HepG2 (cell line): ENCODE measurements around the gene MYO1C. TPM values are rescaled to one million over a fixed set of nuclear protein-coding genes. Genes with fewer than 3 reads are reported as not detected.
A peak's percentile ranks its signal among the peaks of the same experiment; 100 is the strongest.

Experiments used
- ATAC-seq: fragments of 200-7000 bp; cut with Tn5 transposase; 3 replicates; pipeline ENCODE4 v1.9.1; 2020; ENCODE audit warnings: mild to moderate bottlenecking, moderate library complexity
- Bru-seq: library from RNA; stranded (reverse); fragments of 400-500 nt; gene quantifications from one replicate; lab custom pipeline; 2021; lab: Mats Ljungman, UMichigan
- BruChase-seq, 2 experiments: library from RNA; stranded (reverse); fragments of 400-500 nt; gene quantifications; one replicate each; lab custom pipeline; 2021; lab: Mats Ljungman, UMichigan
- BruUV-seq: library from RNA; stranded (reverse); fragments of 400-500 nt; replicated peaks from 2 replicates; lab custom pipeline; 2021; lab: Mats Ljungman, UMichigan
- CTCF ChIA-PET: fragments of 300-600 bp; formaldehyde crosslinking; extraction: SDS; loops from one replicate; lab custom pipeline; 2021; ENCODE audit warnings: low total read pairs, inconsistent platforms, low intra/inter-chr PET ratio; lab: Yijun Ruan, JAX
- POLR2A ChIA-PET: fragments of 350-600 bp; sonication (Branson Sonifier 250); formaldehyde crosslinking; loops from one replicate; lab custom pipeline; 2020; ENCODE audit warnings: antibody characterized with exemption, inconsistent platforms; lab: Yijun Ruan, JAX
- DNase-seq: peaks from one replicate; pipeline ENCODE4 v3.0.0-alpha.2; 2015; ENCODE audit warnings: low spot score
- FAIRE-seq: peaks from 3 replicates; lab custom pipeline; 2011; peaks lifted over from hg19 to GRCh38; lab: Jason Lieb, UNC
- H2AFZ ChIP-seq: one replicate; pipeline ENCODE4 v1.6.1; 2011; ENCODE audit warnings: low read length, inconsistent platforms
- H3K27ac ChIP-seq: fragments of 300-600 bp; 3 replicates; pipeline ENCODE4 v1.8.0; 2011; ENCODE audit warnings: mixed run types, mild to moderate bottlenecking, mixed read lengths, low read length, inconsistent platforms; ENCODE audit not compliant: insufficient read depth; ENCODE audit errors: extremely low read length
- H3K27me3 ChIP-seq, 2 experiments: fragments of 200-600 bp in 1 of 2; 2 replicates in 1 of 2; 3 replicates in 1 of 2; pipeline versions ENCODE4 v1.6.0 to v1.8.0; 2011; ENCODE audit warnings: low read length in 2 of 2, mild to moderate bottlenecking in 2 of 2, moderate library complexity in 2 of 2, inconsistent platforms in 1 of 2; ENCODE audit not compliant: insufficient read depth in 2 of 2, control insufficient read depth in 1 of 2
- H3K36me3 ChIP-seq, 2 experiments: fragments of 200-600 bp in 1 of 2; replicated peaks in 1 of 2; 2 replicates in 1 of 2; 3 replicates in 1 of 2; pipeline versions ENCODE4 v1.5.1 to v1.8.0; 2011; ENCODE audit warnings: low read length in 2 of 2, inconsistent platforms in 1 of 2; ENCODE audit not compliant: insufficient read depth in 2 of 2, control insufficient read depth in 1 of 2
- H3K4me1 ChIP-seq: 2 replicates; pipeline ENCODE4 v1.5.1; 2012; ENCODE audit warnings: low read length, inconsistent platforms; ENCODE audit not compliant: insufficient read depth
- H3K4me2 ChIP-seq: 2 replicates; pipeline ENCODE4 v1.6.0; 2011; ENCODE audit warnings: low read depth, low read length, inconsistent platforms
- H3K4me3 ChIP-seq, 3 experiments: fragments of 200-600 bp in 1 of 3; sonication (generic), shearing (Covaris generic) in 1 of 3; replicated peaks in 1 of 3; 2 replicates each; pipeline ENCODE4 v1.5.1; 2011 to 2016; ENCODE audit warnings: low read length in 3 of 3, inconsistent platforms in 2 of 3, low read depth in 2 of 3, mild to moderate bottlenecking in 2 of 3, control low read depth in 1 of 3, mixed read lengths in 1 of 3; ENCODE audit not compliant: insufficient read depth in 1 of 3
- H3K79me2 ChIP-seq: one replicate; pipeline ENCODE4 v1.6.1; 2011; ENCODE audit warnings: low read length, inconsistent platforms; ENCODE audit not compliant: insufficient read depth
- H3K9ac ChIP-seq: 2 replicates; pipeline ENCODE4 v1.6.0; 2011; ENCODE audit warnings: mild to moderate bottlenecking, low read depth, low read length, inconsistent platforms; ENCODE audit not compliant: insufficient read depth
- H3K9me3 ChIP-seq: 2 replicates; pipeline ENCODE4 v1.5.1; 2012; ENCODE audit warnings: mild to moderate bottlenecking, low read length
- H4K20me1 ChIP-seq: 2 replicates; pipeline ENCODE4 v1.6.0; 2011; ENCODE audit warnings: inconsistent platforms, mild to moderate bottlenecking, low read length, moderate library complexity; ENCODE audit not compliant: insufficient read depth
- FOXA3 ChIP-seq: IDR thresholded peaks from 2 replicates; pipeline ENCODE4 v1.6.1; 2016; ENCODE audit warnings: missing genetic modification reagents, missing compliant biosample characterization
- ZBTB38 ChIP-seq: sonication (generic); formaldehyde crosslinking; IDR thresholded peaks from 2 replicates; pipeline ENCODE4 v1.5.1; 2020; ENCODE audit warnings: mild to moderate bottlenecking, missing genetic modification reagents
- ZNF232 ChIP-seq: sonication (generic); formaldehyde crosslinking; IDR thresholded peaks from 2 replicates; pipeline ENCODE4 v1.4.0; 2020; ENCODE audit warnings: missing genetic modification reagents, borderline replicate concordance
- ZNF317 ChIP-seq: sonication (generic); formaldehyde crosslinking; IDR thresholded peaks from 2 replicates; pipeline ENCODE4 v1.5.0; 2020; ENCODE audit warnings: mild to moderate bottlenecking, missing genetic modification reagents
- ZNF709 ChIP-seq: sonication (generic); formaldehyde crosslinking; IDR thresholded peaks from 2 replicates; pipeline ENCODE4 v1.5.0; 2020; ENCODE audit warnings: mild to moderate bottlenecking, missing genetic modification reagents
- WGBS: methylation state at CpG from one replicate; pipeline ENCODE4 v1.1.6; 2017; ENCODE audit warnings: low lambda C conversion rate; 5-methylcytosine and 5-hydroxymethylcytosine counted together
- in situ Hi-C: cut with HindIII; loops from 2 replicates; pipeline ENCODE4 v1.10.0; 2017; ENCODE audit warnings: low pct_unique_long_range_greater_than_20kb; ENCODE audit not compliant: extremely low pct_ligation_motif_present
- intact Hi-C: fragments of 100-400 bp; cut with micrococcal nuclease; formaldehyde crosslinking; loops from one replicate; pipeline ENCODE4 v1.10.0; 2022; ENCODE audit not compliant: unreplicated experiment
- long read RNA-seq, 2 experiments: library from RNA in 1 of 2; library from polyadenylated mRNA in 1 of 2; stranded (forward) in 1 of 2; unstranded in 1 of 2; transcript quantifications; one replicate each; pipeline ENCODE4 v2.0.0, GENCODE V29; 2019 to 2022
- polyA minus RNA-seq, 3 experiments: library from RNA; depleted of rRNA, polyadenylated mRNA; stranded (reverse); fragments of >200 nt; gene quantifications; 2 replicates each; pipeline ENCODE4 v1.2.3, GENCODE V29; 2011; ENCODE audit warnings: low replicate concordance in 1 of 3
- polyA plus RNA-seq, 8 experiments: library from polyadenylated mRNA; depleted of rRNA in 3 of 8; stranded (reverse) in 7 of 8; unstranded in 1 of 8; fragments of >200 nt; fragmentation: Illumina TruSeq in 4 of 8; extraction: Trizol in 4 of 8; gene quantifications; 2 replicates each; pipeline versions ENCODE4 v1.2.1 to v1.2.3, GENCODE V29; 2011 to 2016; ENCODE audit warnings: low read depth in 4 of 8, missing spikeins in 1 of 8, mixed read lengths in 1 of 8; ENCODE audit not compliant: insufficient read depth in 1 of 8
- total RNA-seq, 5 experiments: library from RNA; depleted of rRNA; stranded (reverse); fragments of >200 nt; fragmentation: Illumina TruSeq; extraction: Trizol; gene quantifications; 2 replicates each; pipeline ENCODE4 v1.2.3, GENCODE V29; 2016; ENCODE audit warnings: low read depth in 1 of 5
- TF ChIP-seq, protein P1 (sequence below): sonication (generic); formaldehyde crosslinking; IDR thresholded peaks from 2 replicates; pipeline ENCODE4 v1.8.1; 2023; ENCODE audit warnings: mild to moderate bottlenecking, inconsistent platforms, moderate library complexity, missing genetic modification reagents, borderline replicate concordance
- TF ChIP-seq, protein P2 (sequence below): sonication (generic); formaldehyde crosslinking; IDR thresholded peaks from 2 replicates; pipeline ENCODE4 v1.4.0; 2020; ENCODE audit warnings: mild to moderate bottlenecking, missing genetic modification reagents

Gene MYO1C, protein sequence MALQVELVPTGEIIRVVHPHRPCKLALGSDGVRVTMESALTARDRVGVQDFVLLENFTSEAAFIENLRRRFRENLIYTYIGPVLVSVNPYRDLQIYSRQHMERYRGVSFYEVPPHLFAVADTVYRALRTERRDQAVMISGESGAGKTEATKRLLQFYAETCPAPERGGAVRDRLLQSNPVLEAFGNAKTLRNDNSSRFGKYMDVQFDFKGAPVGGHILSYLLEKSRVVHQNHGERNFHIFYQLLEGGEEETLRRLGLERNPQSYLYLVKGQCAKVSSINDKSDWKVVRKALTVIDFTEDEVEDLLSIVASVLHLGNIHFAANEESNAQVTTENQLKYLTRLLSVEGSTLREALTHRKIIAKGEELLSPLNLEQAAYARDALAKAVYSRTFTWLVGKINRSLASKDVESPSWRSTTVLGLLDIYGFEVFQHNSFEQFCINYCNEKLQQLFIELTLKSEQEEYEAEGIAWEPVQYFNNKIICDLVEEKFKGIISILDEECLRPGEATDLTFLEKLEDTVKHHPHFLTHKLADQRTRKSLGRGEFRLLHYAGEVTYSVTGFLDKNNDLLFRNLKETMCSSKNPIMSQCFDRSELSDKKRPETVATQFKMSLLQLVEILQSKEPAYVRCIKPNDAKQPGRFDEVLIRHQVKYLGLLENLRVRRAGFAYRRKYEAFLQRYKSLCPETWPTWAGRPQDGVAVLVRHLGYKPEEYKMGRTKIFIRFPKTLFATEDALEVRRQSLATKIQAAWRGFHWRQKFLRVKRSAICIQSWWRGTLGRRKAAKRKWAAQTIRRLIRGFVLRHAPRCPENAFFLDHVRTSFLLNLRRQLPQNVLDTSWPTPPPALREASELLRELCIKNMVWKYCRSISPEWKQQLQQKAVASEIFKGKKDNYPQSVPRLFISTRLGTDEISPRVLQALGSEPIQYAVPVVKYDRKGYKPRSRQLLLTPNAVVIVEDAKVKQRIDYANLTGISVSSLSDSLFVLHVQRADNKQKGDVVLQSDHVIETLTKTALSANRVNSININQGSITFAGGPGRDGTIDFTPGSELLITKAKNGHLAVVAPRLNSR
- total RNA-seq (2016; rRNA removed; fragmentation: Illumina TruSeq; extraction: Trizol) (22.7 and 27.9 TPM in 2 replicates), polyA plus RNA-seq (2011; rRNA removed) (40.8 and 59.8 TPM in 2 replicates), polyA minus RNA-seq (2011; rRNA and poly(A)+ RNA removed; ENCODE audit: low replicate concordance) (118 and 247 TPM in 2 replicates), Bru-seq, nascent RNA (percentile 60 among the genes with signal in this experiment), BruChase-seq, experiment 1, labeled RNA remaining after a 6-hour chase (percentile 78 among the genes with signal in this experiment), BruChase-seq, experiment 2, labeled RNA remaining after a 2-hour chase (percentile 67 among the genes with signal in this experiment)
- 4.3 and 4.7 TPM in 2 replicates for total RNA-seq (2016; cell fraction: cytosol; rRNA removed; fragmentation: Illumina TruSeq; extraction: Trizol; ENCODE audit: low read depth)
- total RNA-seq (2016; cell fraction: insoluble cytoplasmic fraction; rRNA removed; fragmentation: Illumina TruSeq; extraction: Trizol) = 22.1 and 22.8 TPM in 2 replicates
- total RNA-seq (2016; cell fraction: membrane; rRNA removed; fragmentation: Illumina TruSeq; extraction: Trizol) = 12.6 and 13.8 TPM in 2 replicates
- total RNA-seq (2016; cell fraction: nucleus; rRNA removed; fragmentation: Illumina TruSeq; extraction: Trizol) = 16.9 TPM in 2 replicates
- polyA plus RNA-seq (2011; cell fraction: cytosol; rRNA removed) = 29.8 and 37.1 TPM in 2 replicates
- polyA plus RNA-seq (2011; cell fraction: nucleus; rRNA removed) = 69.2 and 76.6 TPM in 2 replicates
- polyA plus RNA-seq (2012) = 26.4 and 32.7 TPM in 2 replicates
- polyA plus RNA-seq (2016; cell fraction: cytosol; fragmentation: Illumina TruSeq; extraction: Trizol; ENCODE audit: low read depth) = 3.1 and 3.2 TPM in 2 replicates
- 24.4 and 30.4 TPM in 2 replicates for polyA plus RNA-seq (2016; cell fraction: insoluble cytoplasmic fraction; fragmentation: Illumina TruSeq; extraction: Trizol; ENCODE audit: low read depth)
- 10.0 and 10.4 TPM in 2 replicates for polyA plus RNA-seq (2016; cell fraction: membrane; fragmentation: Illumina TruSeq; extraction: Trizol; ENCODE audit: low read depth)
- 33.4 and 38.4 TPM in 2 replicates for polyA plus RNA-seq (2016; cell fraction: nucleus; fragmentation: Illumina TruSeq; extraction: Trizol; ENCODE audit: insufficient read depth, low read depth)
- polyA minus RNA-seq (2011; cell fraction: cytosol; rRNA and poly(A)+ RNA removed) = 37.2 and 50.5 TPM in 2 replicates
- 49.2 and 53.7 TPM in 2 replicates for polyA minus RNA-seq (2011; cell fraction: nucleus; rRNA and poly(A)+ RNA removed)
- long read RNA-seq, experiment 1, full-length matches to known transcripts = 4 of 15 reads
- long read RNA-seq, experiment 1, partial matches to known transcripts = 8 of 15 reads
- long read RNA-seq, experiment 1, other reads (novel, unspliced or antisense) = 3 of 15 reads
- long read RNA-seq, experiment 2, full-length matches to known transcripts = 30 of 131 reads
- long read RNA-seq, experiment 2, partial matches to known transcripts = 34 of 131 reads
- long read RNA-seq, experiment 2, other reads (novel, unspliced or antisense) = 67 of 131 reads

DNA sequence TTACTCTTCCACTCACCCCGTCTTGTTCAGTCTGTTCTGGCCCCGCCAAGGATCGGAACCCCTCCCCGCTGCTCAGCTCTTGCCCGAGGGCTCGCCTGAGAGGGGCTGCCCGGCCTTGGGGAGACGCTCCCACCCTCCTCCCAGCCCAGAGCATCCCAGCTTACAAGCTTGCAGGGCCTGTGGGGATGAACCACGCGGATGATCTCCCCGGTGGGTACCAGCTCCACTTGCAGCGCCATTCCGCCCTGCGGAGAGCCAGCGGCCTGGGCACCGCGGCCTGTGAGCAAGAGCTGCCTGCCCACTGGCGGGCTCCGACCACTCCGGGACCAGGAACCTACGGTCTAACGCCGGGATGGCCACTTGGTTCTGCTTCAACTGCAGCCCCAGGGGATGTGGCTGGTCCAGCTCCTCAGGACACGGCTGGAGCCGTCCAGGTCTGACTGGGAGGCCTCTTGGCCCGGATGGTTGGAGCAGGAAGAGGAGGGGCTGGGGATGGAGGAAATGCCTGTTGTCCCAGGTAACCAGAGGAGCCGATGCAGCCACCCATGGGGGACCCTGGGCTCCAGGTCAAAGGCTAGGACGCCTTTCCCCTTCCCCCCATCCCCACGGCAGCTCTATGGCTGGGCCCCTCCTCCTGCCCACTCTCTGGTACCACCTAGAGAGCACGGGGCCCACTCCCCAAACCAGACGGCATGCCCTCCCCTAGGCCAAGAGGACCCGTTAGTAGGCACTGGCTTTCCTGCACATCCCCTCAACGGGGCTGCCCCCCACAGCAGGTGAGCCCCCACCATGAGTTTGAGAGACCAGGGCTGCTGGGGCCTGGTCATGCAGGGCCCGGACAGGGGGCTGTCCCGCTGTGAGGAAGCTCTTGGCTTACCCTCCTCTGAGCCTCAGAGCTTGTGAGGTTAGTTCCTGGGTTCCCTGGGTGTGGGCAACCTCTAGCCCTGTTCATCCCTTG, at the start of gene MYO1C:
Gene MYO1C (minus strand): TSS at position 438 of the 958 bp plus-strand sequence. CDS start 199 bp downstream, at position 239.
- DNase-seq = no peak
- peak; percentile 17 for ATAC-seq
- Histone ChIP-seq H3K36me3 (no peaks in the 10 kb centered on the region), H3K9ac (peak within 1 kb of the TSS; percentile 76), H3K9me3 (no peaks in the 10 kb centered on the region), H3K4me1 (peaks cover 43% of the 10 kb centered on the region), H4K20me1 (no peaks in the 10 kb centered on the region), H2AFZ (no peak within 1 kb of the TSS), H3K4me3 (peak within 1 kb of the TSS; percentile 53 to 92 (median 69); a peak in 5 of 6 replicates), H3K4me2 (peak within 1 kb of the TSS; percentile 99), H3K27ac (peak within 1 kb of the TSS; percentile 19), H3K27me3 (no peaks in the 10 kb centered on the region; a peak in 1 of 5 replicates), H3K79me2 (peaks cover 13% of the 10 kb centered on the region)
- intact Hi-C loops = no loop called here
- BruUV-seq = no TSS peak
- POLR2A ChIA-PET = interaction anchor here (0.8 to 2.4 kb wide), 4 partner anchors 23 to 138 kb away, joined by 3 to 19 read pairs (median 4); partner anchors contain the start of genes CRK and INPP5K
- FAIRE-seq = no peak
- CTCF ChIA-PET = no interaction called here
- in situ Hi-C loops = no loop called here
- WGBS = 58% methylated on average over 15 of the region's 35 CpGs
- TF ChIP-seq, protein P1, sequence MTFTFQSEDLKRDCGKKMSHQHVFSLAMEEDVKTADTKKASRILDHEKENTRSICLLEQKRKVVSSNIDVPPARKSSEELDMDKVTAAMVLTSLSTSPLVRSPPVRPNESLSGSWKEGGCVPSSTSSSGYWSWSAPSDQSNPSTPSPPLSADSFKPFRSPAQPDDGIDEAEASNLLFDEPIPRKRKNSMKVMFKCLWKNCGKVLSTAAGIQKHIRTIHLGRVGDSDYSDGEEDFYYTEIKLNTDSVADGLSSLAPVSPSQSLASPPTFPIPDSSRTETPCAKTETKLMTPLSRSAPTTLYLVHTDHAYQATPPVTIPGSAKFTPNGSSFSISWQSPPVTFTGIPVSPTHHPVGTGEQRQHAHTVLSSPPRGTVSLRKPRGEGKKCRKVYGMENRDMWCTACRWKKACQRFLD (CRISPR knock-in tag) = 0 out of 2 replicates have a peak, but pooled peaks have one; percentile 28
- no peak for TF ChIP-seq ZNF232 (CRISPR knock-in tag)
- no peak for TF ChIP-seq FOXA3
- peak; percentile 75; the same call in 1 of the 2 replicates for TF ChIP-seq ZBTB38 (CRISPR knock-in tag)
- no peak for TF ChIP-seq ZNF709 (CRISPR knock-in tag)
- TF ChIP-seq, protein P2, sequence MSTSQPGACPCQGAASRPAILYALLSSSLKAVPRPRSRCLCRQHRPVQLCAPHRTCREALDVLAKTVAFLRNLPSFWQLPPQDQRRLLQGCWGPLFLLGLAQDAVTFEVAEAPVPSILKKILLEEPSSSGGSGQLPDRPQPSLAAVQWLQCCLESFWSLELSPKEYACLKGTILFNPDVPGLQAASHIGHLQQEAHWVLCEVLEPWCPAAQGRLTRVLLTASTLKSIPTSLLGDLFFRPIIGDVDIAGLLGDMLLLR (CRISPR knock-in tag) = 0 out of 2 replicates have a peak, but pooled peaks have one; percentile 38
- 0 out of 2 replicates have a peak, but pooled peaks have one; percentile 58 for TF ChIP-seq ZNF317 (CRISPR knock-in tag)
